Small intestine (tissue), 7 donors: ENCODE data around the gene DDA1. TPM values are rescaled to one million over a fixed set of nuclear protein-coding genes. Genes with fewer than 3 reads are reported as not detected.

Experiments
- DNase-seq, 2 donors: peaks; one replicate each; pipeline versions ENCODE4 v3.0.0 to v3.0.0-alpha.2; 2013
- FAIRE-seq: peaks from 2 replicates; lab custom pipeline; 2012; peaks lifted over from hg19 to GRCh38; lab: Jason Lieb, UNC
- H3K27ac ChIP-seq, 3 donors: one replicate each; pipeline ENCODE4 v1.5.1; 2013; ENCODE audit warnings: low read length in 2 of 3, mild to moderate bottlenecking in 2 of 3, control low read depth in 1 of 3, inconsistent platforms in 1 of 3, low read depth in 1 of 3, moderate library complexity in 1 of 3
- H3K27me3 ChIP-seq, 3 donors: one replicate each; pipeline ENCODE4 v1.6.1; 2013; ENCODE audit warnings: low read length in 3 of 3, inconsistent platforms in 1 of 3; ENCODE audit not compliant: control insufficient read depth in 3 of 3, insufficient read depth in 3 of 3
- H3K36me3 ChIP-seq, 3 donors: one replicate each; pipeline ENCODE4 v1.6.1; 2013; ENCODE audit warnings: low read length in 3 of 3, inconsistent platforms in 1 of 3, low read depth in 1 of 3, mild to moderate bottlenecking in 1 of 3, moderate library complexity in 1 of 3; ENCODE audit not compliant: control insufficient read depth in 3 of 3, insufficient read depth in 2 of 3
- H3K4me1 ChIP-seq, 3 donors: one replicate each; pipeline ENCODE4 v1.6.1; 2013; ENCODE audit warnings: low read length in 2 of 3, inconsistent platforms in 1 of 3, low read depth in 1 of 3, mild to moderate bottlenecking in 1 of 3, moderate library complexity in 1 of 3; ENCODE audit not compliant: control insufficient read depth in 3 of 3, insufficient read depth in 2 of 3
- H3K4me3 ChIP-seq, 3 donors: one replicate each; pipeline ENCODE4 v1.5.1; 2013; ENCODE audit warnings: low read length in 3 of 3, control low read depth in 1 of 3, inconsistent platforms in 1 of 3, low read depth in 1 of 3, mild to moderate bottlenecking in 1 of 3, moderate library complexity in 1 of 3
- H3K9me3 ChIP-seq, 2 donors: one replicate each; pipeline ENCODE4 v1.6.1; 2013; ENCODE audit warnings: low read depth in 1 of 2, low read length in 1 of 2; ENCODE audit not compliant: control insufficient read depth in 2 of 2, insufficient read depth in 1 of 2
- WGBS, 3 donors: extraction: QIAGEN DNeasy Blood & Tissue Kit; methylation state at CpG; one replicate each; pipeline ENCODE4 v1.1.7; 2013; 5-methylcytosine and 5-hydroxymethylcytosine counted together
- polyA plus RNA-seq, 4 donors: library from polyadenylated mRNA; stranded (reverse) in 3 of 4; unstranded in 1 of 4; fragments of 200-250 nt in 3 of 4; fragments of 120-200 nt in 1 of 4; gene quantifications; one replicate each; pipeline versions ENCODE4 v1.2.1 to v1.2.3, GENCODE V29; 2013
- donor health status: healthy with polysubstance abuse.
- donor health status: control.
- donor health status: control.
- donor health status: Bipolar disorder and iron deficiency.
- donor health status: healthy.

DDA1 gene
- polyA plus RNA-seq, 4 donors = 29.4 to 57.5 (median 48.9) TPM

GRCh38 chr19:17322854-17323253, 13.5 kb downstream of the DDA1 start:
- 74 to 86% (median 77%) methylated on average over 10 of the region's 10 CpGs for WGBS, 3 donors
- H3K4me1 ChIP-seq = peaks cover 0 to 5% (median 0%) of the 10 kb centered on the region in 3 donors
- no peak overlapping the region for H3K4me3 ChIP-seq
- DNase-seq = no peak
- no peaks in the 10 kb centered on the region for H3K27me3 ChIP-seq
- peaks cover 7 to 61% (median 10%) of the 10 kb centered on the region in 3 donors for H3K36me3 ChIP-seq
- no peak for FAIRE-seq
- H3K9me3 ChIP-seq = no peaks in the 10 kb centered on the region
- no peak overlapping the region for H3K27ac ChIP-seq

GRCh38 chr19:17323300-17323963, 14.1 kb downstream of the DDA1 start:
- H3K27ac ChIP-seq = no peak overlapping the region
- H3K4me3 ChIP-seq = no peak overlapping the region
- 39 to 59% (median 40%) methylated on average over 20 to 56 of the region's 56 CpGs for WGBS, 3 donors
- H3K4me1 ChIP-seq = peaks cover 0 to 10% (median 0%) of the 10 kb centered on the region in 3 donors
- FAIRE-seq (no peak), DNase-seq (no peak)
- H3K36me3 ChIP-seq = peaks cover 7 to 57% (median 10%) of the 10 kb centered on the region in 3 donors
- no peaks in the 10 kb centered on the region for H3K9me3 ChIP-seq
- H3K27me3 ChIP-seq = no peaks in the 10 kb centered on the region

GRCh38 chr19:17323964-17324332, 14.6 kb downstream of the DDA1 start:
- WGBS, 3 donors = 19 to 40% (median 26%) methylated on average over 4 to 7 of the region's 7 CpGs
- no peaks in the 10 kb centered on the region for H3K9me3 ChIP-seq
- H3K27ac ChIP-seq = no peak overlapping the region
- no peak overlapping the region for H3K4me3 ChIP-seq
- FAIRE-seq = no peak
- no peak for DNase-seq
- H3K4me1 ChIP-seq = peaks cover 0 to 10% (median 3%) of the 10 kb centered on the region in 3 donors
- H3K27me3 ChIP-seq = no peaks in the 10 kb centered on the region
- peaks cover 7 to 53% (median 10%) of the 10 kb centered on the region in 3 donors for H3K36me3 ChIP-seq

GRCh38 chr19:17324357-17325114, 15.2 kb downstream of the DDA1 start:
- Histone ChIP-seq H3K27ac (no peak overlapping the region), H3K4me1 (peaks cover 0 to 14% (median 5%) of the 10 kb centered on the region in 3 donors), H3K27me3 (peaks cover 0 to 3% (median 0%) of the 10 kb centered on the region in 3 donors), H3K36me3 (peaks cover 6 to 47% (median 10%) of the 10 kb centered on the region in 3 donors), H3K4me3 (no peak overlapping the region), H3K9me3 (no peaks in the 10 kb centered on the region)
- WGBS, 3 donors = 91% methylated on average over 20 to 28 of the region's 28 CpGs
- FAIRE-seq = no peak
- DNase-seq = no peak

GRCh38 chr19:17325133-17325532, 15.8 kb downstream of the DDA1 start:
- FAIRE-seq (no peak), DNase-seq (no peak)
- H3K4me1 ChIP-seq = peaks cover 0 to 16% (median 5%) of the 10 kb centered on the region in 3 donors
- WGBS, 3 donors = 95 to 97% (median 96%) methylated on average over 20 of the region's 20 CpGs
- peaks cover under 1 to 44% (median 10%) of the 10 kb centered on the region in 3 donors for H3K36me3 ChIP-seq
- no peaks in the 10 kb centered on the region for H3K9me3 ChIP-seq
- H3K27me3 ChIP-seq = peaks cover 0 to 9% (median 0%) of the 10 kb centered on the region in 3 donors
- H3K4me3 ChIP-seq = no peak overlapping the region
- no peak overlapping the region for H3K27ac ChIP-seq

- 75 to 93% (median 85%) methylated on average over 17 of the region's 17 CpGs for WGBS, 3 donors
- H3K9me3 ChIP-seq = no peaks in the 10 kb centered on the region
- H3K4me1 ChIP-seq = peaks cover 0 to 16% (median 5%) of the 10 kb centered on the region in 3 donors
- H3K27ac ChIP-seq = no peak overlapping the region
- no peak for FAIRE-seq
- H3K27me3 ChIP-seq = peaks cover 0 to 15% (median 0%) of the 10 kb centered on the region in 3 donors
- no peak for DNase-seq
- H3K36me3 ChIP-seq = peaks cover 0 to 42% (median 7%) of the 10 kb centered on the region in 3 donors
- no peak overlapping the region for H3K4me3 ChIP-seq
These were observed 16.7 kb downstream of the DDA1 start for GRCh38 chr19:17325881-17326594.

- DNase-seq = no peak
- WGBS, 3 donors = 79 to 89% (median 80%) methylated on average over 11 of the region's 11 CpGs
- Histone ChIP-seq H3K27ac (no peak overlapping the region), H3K4me3 (no peak overlapping the region), H3K9me3 (no peaks in the 10 kb centered on the region), H3K27me3 (peaks cover 0 to 15% (median 0%) of the 10 kb centered on the region in 3 donors), H3K36me3 (peaks cover 0 to 36% (median 2%) of the 10 kb centered on the region in 3 donors), H3K4me1 (peaks cover 0 to 16% (median 5%) of the 10 kb centered on the region in 3 donors)
- no peak for FAIRE-seq
These were observed 17.2 kb downstream of the DDA1 start for GRCh38 chr19:17326595-17326966.

- no peak for DNase-seq
- Histone ChIP-seq H3K9me3 (no peaks in the 10 kb centered on the region), H3K27ac (no peak overlapping the region), H3K4me1 (peaks cover 0 to 16% (median 5%) of the 10 kb centered on the region in 3 donors), H3K27me3 (peaks cover 0 to 15% (median 0%) of the 10 kb centered on the region in 3 donors), H3K36me3 (peaks cover 0 to 31% (median 0%) of the 10 kb centered on the region in 3 donors), H3K4me3 (no peak overlapping the region)
- no peak for FAIRE-seq
- WGBS, 3 donors = 89 to 92% (median 91%) methylated on average over 27 of the region's 27 CpGs
These were observed 17.8 kb downstream of the DDA1 start for GRCh38 chr19:17327068-17327653.
